GM12872 (cell line): Measurements from ENCODE around the gene ELMO1.

ENCODE experiments used
- TF ChIP-seq, protein P1 (sequence below): IDR thresholded peaks from 3 replicates; pipeline ENCODE4 v1.5.1; 2011; ENCODE audit warnings: low read depth, mild to moderate bottlenecking, low read length, moderate library complexity; ENCODE audit not compliant: insufficient read depth

Gene ELMO1

DNA sequence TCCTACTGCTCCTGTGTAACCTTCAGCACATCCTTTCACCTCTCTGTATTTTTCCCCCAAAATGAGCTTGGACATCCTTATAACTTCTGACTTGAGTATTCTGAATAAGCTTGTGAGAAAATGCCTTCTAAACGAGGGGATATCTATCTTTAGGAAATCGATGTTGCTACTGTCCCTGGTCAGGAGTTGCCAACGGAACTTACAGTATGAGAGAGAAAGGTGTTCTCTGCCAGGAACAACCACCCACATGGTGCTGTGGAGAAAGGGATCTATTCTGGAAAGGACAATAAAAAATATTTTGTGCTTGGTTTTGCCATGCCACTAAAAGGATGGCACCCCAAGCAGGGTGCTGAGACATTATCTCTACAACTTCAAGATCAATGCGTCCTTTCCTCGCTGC, 537.8 kb downstream of the ELMO1 start:
- TF ChIP-seq, protein P1, sequence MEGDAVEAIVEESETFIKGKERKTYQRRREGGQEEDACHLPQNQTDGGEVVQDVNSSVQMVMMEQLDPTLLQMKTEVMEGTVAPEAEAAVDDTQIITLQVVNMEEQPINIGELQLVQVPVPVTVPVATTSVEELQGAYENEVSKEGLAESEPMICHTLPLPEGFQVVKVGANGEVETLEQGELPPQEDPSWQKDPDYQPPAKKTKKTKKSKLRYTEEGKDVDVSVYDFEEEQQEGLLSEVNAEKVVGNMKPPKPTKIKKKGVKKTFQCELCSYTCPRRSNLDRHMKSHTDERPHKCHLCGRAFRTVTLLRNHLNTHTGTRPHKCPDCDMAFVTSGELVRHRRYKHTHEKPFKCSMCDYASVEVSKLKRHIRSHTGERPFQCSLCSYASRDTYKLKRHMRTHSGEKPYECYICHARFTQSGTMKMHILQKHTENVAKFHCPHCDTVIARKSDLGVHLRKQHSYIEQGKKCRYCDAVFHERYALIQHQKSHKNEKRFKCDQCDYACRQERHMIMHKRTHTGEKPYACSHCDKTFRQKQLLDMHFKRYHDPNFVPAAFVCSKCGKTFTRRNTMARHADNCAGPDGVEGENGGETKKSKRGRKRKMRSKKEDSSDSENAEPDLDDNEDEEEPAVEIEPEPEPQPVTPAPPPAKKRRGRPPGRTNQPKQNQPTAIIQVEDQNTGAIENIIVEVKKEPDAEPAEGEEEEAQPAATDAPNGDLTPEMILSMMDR = no peak

DNA sequence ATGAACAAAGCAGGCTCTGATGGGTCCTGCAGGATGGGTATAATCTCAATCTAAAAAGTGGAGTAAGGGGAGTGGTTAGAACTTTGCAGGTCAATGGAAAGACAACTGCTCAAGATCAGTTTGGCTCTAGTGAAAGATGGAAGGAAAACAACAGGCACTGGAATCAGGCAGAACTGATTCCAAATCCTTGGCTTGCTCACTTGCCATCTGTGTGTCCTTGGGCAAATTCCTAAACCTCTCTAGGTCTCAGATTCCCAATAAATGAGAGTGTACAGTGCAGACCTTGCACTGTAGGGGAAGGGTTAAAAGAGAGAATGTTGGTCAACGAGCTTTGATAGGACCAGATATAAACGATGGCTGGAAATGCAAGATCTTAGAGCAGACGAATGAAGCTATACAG, 538.3 kb downstream of the ELMO1 start:
- TF ChIP-seq, protein P1 = no peak

DNA sequence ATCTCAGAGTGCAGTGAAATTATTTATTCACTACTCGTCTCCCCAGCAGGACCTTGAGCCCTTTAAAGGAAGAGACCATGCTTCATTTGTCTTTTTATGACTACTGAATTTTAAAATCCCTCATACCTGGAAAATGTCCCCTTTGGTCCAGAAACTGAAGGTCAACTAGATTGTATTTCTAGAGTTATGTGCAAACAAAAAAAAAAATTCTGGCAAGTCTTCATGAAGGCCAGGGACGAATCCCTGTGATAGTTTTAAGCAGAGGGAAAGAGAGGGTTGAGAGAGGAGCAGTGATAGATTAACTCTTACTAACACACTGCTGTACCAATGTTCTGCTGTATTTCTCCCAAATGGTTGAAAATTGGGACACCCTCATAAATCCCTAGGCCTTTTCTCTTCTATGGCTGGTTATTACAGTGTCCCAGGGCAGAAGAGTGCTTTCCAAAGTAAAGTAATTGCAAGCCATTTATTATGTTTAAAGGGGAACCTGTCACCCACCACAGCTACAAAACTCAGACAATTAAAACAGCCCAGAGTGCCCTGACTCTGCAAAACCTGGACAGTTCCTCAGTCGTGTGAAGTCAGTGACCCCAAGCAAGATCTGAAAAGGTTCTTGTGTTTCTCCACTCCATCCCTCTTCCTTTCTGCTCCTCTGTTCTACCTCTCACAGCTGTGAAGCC, 541.6 kb downstream of the ELMO1 start:
- TF ChIP-seq, protein P1 = no peak

DNA sequence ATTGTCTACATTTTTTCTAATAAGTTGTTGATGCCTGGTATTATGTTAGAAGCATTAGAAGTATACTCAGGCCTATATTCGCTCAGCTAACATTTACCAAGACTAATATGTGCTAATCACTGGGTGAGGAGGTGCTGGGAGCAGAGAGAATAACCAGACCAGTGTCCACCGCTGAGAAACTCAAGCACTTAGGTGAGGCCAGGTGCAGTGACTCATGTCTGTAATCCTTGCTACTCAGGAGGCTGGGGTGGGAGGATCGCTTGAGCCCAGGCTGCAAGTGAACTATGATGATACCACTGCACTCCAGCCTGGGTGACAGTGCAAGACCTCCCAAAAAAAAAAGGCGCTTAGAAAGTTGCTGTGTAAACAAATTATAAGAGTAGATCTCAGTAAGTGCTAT, 542.2 kb downstream of the ELMO1 start:
- TF ChIP-seq, protein P1 = no peak

DNA sequence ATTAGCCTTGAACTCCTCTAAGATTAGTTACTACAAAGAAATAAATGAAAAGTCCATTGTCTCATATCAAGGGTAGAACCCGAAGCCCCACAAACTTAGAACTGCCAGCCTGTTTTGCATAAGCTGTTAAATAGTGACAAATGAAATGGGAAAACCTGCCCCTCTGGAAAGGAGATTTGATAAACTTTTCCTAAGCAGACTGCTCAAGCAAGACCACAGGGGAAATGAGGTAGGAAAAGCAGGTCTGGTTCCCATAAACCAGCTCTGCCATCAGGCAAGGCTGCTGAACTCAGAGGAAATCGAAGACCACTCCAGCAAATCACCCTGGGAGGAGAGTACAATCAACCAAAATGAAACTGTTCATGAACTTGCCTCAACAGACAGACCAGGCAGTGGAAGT, 542.8 kb downstream of the ELMO1 start:
- TF ChIP-seq, protein P1 = no peak

DNA sequence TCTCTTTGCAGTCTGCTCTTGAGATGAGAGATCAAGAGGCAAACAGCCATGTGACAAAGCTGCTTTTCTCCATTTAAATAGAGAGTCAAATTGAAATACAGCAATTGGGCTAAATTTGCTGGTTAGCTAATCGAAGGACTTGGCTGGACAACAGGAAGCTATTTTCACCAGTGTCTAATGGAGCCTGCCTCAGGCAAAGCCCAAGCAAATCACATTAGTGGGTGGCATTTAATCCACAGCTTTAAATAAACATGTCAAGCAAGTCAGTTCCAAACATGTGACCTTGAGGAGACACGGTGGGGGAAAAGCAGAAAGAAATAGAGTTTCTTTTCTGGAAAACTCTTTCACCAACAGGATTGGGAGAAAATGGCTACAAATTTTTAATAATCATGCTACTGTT, 543.9 kb downstream of the ELMO1 start:
- TF ChIP-seq, protein P1 = no peak

DNA sequence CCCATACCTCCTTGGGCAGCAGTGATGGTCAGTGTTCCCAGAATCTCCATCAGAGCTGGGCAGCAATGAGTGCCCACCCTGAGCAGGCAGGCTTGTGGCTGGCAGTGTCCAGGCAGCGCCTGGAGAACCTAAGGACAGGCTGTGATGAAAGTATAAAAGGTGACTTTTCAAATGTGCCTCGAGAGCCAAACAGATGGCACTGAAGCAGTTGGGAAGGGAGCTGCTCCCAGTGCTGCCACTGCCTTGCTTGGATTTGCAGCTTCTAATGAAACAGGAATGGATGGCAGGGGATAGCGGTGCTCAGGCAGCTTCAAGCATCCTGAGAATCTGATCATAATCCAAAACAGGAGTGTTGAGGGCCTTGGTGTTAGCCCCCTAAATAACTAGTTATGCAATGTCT, 544.6 kb downstream of the ELMO1 start:
- TF ChIP-seq, protein P1 = no peak
